ENCODE measurements around the gene TMEM132C.

TMEM132C gene

DNA sequence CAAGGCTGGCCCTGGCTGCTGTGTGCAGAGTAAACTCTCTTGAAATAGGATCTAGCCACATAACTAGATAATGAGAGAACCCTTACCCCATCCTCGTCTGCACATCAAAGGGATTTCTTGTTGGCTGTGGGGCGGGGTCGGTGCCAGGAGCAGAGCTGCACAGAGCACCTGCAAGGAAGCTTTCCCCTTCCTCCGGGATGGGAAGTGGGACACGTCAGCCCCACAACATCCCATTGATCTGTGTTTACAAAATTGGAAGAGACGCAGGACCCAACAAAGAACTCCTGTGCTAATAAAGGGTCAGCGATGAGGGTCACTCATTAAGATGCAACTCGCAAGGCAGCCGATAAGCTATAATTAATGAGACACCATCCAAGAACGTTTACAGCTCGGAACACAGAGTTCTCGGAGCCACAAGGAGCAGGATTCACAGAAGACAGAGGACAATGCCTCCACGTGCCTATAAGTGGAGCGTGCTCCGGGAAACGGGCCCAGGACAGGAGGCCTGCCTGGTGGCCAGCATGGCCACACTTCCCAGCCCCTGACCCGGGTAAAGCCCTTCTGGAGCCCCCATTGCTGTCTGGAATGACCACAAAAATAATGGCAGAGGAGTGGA lies 385.3 kb downstream of the TMEM132C start:
- no peak overlapping the region for H3K27ac Mint-ChIP-seq
- no peaks in the 10 kb centered on the region for H3K36me3 Mint-ChIP-seq (ENCODE audit: low read depth)
- H3K4me1 Mint-ChIP-seq (ENCODE audit: low read depth) = no peaks in the 10 kb centered on the region
- no peak overlapping the region for H3K4me3 Mint-ChIP-seq
- peaks cover 14% of the 10 kb centered on the region for H3K9me3 Mint-ChIP-seq
- no peaks in the 10 kb centered on the region for H3K27me3 Mint-ChIP-seq (ENCODE audit: low read depth)

DNA sequence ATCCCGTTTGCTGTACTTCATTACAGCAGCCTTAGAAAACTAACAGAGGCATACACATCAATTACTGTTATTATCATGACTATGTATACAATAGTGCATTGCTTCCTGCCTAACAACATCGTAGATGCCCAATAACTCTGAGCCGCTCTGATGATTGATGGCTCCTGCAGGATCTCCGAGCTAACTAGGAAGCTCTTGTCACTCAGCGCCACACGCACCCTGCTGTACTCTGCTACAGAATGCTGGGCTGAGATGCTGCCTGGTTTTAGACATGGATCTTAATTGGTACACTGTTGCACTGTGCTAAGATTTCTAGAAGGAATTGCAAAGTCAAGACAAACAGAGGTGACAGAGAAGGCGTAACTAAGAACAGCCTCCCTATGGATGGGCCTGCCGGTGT lies 387.5 kb downstream of the TMEM132C start:
- Mint-ChIP-seq H3K36me3 (ENCODE audit: low read depth) (no peaks in the 10 kb centered on the region), H3K4me3 (no peak overlapping the region), H3K27ac (no peak overlapping the region), H3K4me1 (ENCODE audit: low read depth) (no peaks in the 10 kb centered on the region), H3K9me3 (peaks cover 2% of the 10 kb centered on the region), H3K27me3 (ENCODE audit: low read depth) (no peaks in the 10 kb centered on the region)

DNA sequence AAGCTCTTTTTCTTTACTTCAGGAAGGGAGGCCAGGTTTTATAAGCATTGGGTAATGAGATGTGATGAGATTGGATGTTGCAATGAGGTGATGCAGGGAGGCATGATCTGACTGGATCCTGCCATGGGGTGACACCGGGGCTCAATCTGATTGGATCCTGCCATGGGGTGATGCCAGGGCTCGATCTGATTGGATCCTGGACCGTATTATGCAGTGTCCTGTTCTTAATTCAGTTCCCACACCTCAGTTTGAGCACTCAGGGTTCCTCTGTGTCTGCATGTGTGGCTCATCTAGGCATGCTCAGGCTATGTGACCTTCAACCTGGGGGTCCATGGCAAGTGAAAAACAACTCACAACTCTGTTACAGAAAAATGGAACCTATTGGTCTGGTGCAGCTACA lies 390.4 kb downstream of the TMEM132C start:
- Mint-ChIP-seq H3K36me3 (ENCODE audit: low read depth) (no peaks in the 10 kb centered on the region), H3K27me3 (ENCODE audit: low read depth) (no peaks in the 10 kb centered on the region), H3K27ac (no peak overlapping the region)

DNA sequence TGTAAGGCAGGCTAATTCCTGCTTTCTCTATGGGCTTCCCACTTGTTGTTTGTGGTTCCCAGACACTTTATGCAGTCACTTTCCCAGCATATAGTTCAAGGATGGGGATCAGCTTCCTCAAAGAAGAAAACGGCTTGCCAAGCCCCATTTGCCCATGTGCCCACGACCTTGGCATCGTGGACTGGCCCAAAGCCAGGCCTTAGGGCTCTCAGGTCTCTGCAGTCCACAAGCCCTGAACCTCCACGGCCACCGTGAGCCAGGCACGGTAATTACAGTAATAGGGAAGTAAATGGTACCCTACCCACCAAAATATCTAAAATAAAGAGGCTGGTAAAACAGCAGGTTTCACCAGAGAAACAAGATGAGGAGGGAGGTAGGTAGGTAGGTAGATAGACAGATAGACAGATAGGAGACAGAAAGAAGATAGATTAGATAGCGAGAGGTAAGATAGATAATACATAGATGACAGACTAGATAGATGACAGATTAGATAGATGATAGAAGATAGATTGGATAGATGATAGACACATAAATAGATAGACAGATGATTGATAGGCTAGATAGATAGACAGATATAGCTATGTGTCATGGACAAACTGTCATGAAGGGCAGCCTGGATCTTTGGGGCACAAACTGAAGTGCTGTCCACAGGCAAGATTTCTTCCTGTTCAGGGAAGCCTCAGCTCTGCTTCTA lies 393.7 kb downstream of the TMEM132C start:
- Mint-ChIP-seq H3K4me1 (ENCODE audit: low read depth) (no peaks in the 10 kb centered on the region), H3K36me3 (ENCODE audit: low read depth) (no peaks in the 10 kb centered on the region), H3K27ac (no peak overlapping the region), H3K9me3 (peaks cover 13% of the 10 kb centered on the region), H3K4me3 (no peak overlapping the region), H3K27me3 (ENCODE audit: low read depth) (no peaks in the 10 kb centered on the region)

More for the DNA sequence above, 390.4 kb downstream of the TMEM132C start:
- H3K4me3 Mint-ChIP-seq = no peak overlapping the region
- H3K4me1 Mint-ChIP-seq (ENCODE audit: low read depth) = no peaks in the 10 kb centered on the region
- H3K9me3 Mint-ChIP-seq = peaks cover 4% of the 10 kb centered on the region

DNA sequence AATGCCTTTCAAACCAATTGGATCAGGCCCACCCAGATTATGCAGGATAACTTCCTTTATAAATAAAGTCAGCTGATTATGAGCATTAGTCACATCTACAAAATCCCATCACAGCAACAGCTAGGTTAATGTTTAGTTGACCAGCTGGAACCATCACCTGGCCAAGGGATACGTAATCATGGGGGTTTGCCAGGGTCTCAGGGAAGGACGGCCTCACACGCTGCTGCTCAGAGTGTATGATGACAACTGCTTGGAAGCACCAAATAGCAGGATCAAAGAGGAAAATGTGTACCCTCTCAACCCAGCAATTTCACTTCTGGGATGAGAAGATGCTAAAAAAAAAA lies 394.2 kb downstream of the TMEM132C start:
- Mint-ChIP-seq H3K27me3 (ENCODE audit: low read depth) (no peaks in the 10 kb centered on the region), H3K9me3 (peaks cover 13% of the 10 kb centered on the region), H3K27ac (no peak overlapping the region), H3K4me1 (ENCODE audit: low read depth) (no peaks in the 10 kb centered on the region), H3K36me3 (ENCODE audit: low read depth) (no peaks in the 10 kb centered on the region), H3K4me3 (no peak overlapping the region)

DNA sequence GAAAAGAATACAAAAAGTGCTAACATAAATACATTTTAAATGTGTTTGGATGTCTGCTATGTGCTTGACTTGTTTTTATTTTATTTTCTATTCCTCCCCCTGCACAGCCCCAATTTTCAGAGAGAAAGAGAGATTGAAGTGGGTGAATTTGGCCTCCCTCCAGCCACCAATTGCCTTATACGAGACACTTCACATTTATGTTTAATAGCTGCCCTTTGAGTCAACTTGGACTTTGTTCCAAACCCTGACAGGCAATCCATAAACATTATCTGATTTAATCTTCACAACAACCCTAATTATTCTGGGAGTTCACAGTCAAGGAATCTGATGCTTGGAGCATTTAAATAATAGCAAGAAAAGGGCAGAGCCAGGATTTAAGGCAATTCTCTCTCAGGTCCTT lies 395.1 kb downstream of the TMEM132C start:
- Mint-ChIP-seq H3K9me3 (peaks cover 13% of the 10 kb centered on the region), H3K27me3 (ENCODE audit: low read depth) (no peaks in the 10 kb centered on the region), H3K27ac (no peak overlapping the region), H3K4me3 (no peak overlapping the region), H3K36me3 (ENCODE audit: low read depth) (no peaks in the 10 kb centered on the region), H3K4me1 (ENCODE audit: low read depth) (no peaks in the 10 kb centered on the region)

DNA sequence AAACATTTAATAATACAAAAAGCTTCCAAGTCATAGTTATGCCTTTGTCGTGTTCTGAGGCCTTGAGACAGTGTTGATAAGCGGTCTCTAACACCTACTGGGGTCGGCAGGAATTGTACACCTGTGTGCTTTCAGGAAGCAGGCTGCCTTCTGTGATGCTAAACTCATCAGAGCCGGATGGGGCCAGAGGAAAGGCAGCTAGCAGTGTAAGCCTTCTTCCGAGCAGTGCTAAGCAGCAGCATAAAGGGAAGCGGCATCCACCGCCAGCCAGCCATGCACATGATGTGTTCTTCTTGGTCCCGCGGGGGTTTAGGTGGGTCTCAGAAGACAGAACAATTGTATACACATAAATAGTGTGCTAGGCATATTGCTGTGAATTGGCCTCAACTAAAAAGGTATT lies 397.5 kb downstream of the TMEM132C start:
- no peaks in the 10 kb centered on the region for H3K36me3 Mint-ChIP-seq (ENCODE audit: low read depth)
- H3K4me3 Mint-ChIP-seq = no peak overlapping the region
- no peak overlapping the region for H3K27ac Mint-ChIP-seq
- H3K27me3 Mint-ChIP-seq (ENCODE audit: low read depth) = no peaks in the 10 kb centered on the region
- H3K9me3 Mint-ChIP-seq = peaks cover 10% of the 10 kb centered on the region
- no peaks in the 10 kb centered on the region for H3K4me1 Mint-ChIP-seq (ENCODE audit: low read depth)

DNA sequence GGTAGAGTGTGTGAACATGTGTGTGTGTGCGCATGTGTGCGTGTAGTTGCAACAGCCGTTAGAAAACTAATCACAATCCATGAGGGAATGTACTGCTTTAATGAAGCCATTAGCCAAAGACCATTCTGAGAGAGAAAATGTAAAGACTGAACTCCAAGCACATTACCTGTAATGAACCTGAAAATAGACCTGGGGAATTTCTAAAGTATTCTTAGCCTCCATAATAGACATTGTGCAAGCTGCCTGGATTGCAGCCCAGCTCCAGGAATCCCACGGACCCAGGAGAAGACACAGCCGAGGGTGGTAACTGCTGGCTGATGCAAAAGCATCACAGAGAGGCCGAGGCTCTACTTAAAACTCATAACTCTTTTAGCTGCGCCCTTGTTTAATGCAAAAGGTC lies 400.2 kb downstream of the TMEM132C start:
- Mint-ChIP-seq H3K36me3 (ENCODE audit: low read depth) (no peaks in the 10 kb centered on the region), H3K27me3 (ENCODE audit: low read depth) (no peaks in the 10 kb centered on the region), H3K27ac (no peak overlapping the region), H3K4me3 (no peak overlapping the region), H3K9me3 (peaks cover 9% of the 10 kb centered on the region), H3K4me1 (ENCODE audit: low read depth) (no peaks in the 10 kb centered on the region)

DNA sequence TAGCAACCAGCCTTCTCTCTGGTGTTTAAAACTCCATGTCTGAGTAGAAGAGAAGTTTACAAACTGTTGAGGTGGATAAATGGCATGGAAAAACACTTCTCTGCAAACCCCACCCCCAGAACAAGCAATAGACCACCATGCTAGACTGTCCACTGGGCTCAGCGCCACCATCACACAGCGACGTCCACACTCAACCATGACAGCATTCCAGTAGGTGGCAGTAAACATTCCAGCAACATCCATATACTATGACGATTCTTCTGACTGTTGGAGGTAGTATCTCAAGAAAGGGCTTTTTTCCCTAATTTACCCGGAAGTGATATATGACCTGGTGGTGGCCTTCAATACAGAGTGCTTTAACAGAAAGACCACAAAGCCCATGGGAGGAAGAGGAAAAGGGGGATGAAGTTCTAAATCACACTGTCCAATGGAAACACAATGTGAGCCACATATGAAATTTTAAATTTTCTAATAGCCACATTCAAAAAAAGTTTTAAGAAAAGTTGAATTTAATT lies 404.6 kb downstream of the TMEM132C start:
- H3K27ac Mint-ChIP-seq = no peak overlapping the region
- no peaks in the 10 kb centered on the region for H3K4me1 Mint-ChIP-seq (ENCODE audit: low read depth)
- no peak overlapping the region for H3K4me3 Mint-ChIP-seq
- no peaks in the 10 kb centered on the region for H3K9me3 Mint-ChIP-seq
- H3K27me3 Mint-ChIP-seq (ENCODE audit: low read depth) = no peaks in the 10 kb centered on the region
- no peaks in the 10 kb centered on the region for H3K36me3 Mint-ChIP-seq (ENCODE audit: low read depth)

DNA sequence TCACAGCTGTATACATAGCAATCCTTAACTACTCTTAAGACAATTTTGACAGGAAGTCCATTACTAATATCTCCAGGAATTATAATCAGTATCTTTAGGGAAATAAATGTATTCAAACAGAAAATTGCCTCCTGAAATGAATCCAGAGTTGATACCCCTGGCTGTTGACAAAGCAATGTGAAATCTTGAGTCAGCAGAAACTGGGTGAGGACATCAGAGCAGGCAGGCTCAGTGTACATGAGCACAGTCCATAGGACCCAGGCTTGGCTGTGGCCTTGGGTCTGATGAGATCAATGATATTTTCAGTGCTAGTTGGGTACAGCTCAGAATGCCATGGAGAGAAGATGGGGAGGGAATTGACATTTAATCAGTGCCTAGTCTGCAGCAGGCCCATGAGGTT lies 405.5 kb downstream of the TMEM132C start:
- no peaks in the 10 kb centered on the region for H3K9me3 Mint-ChIP-seq
- no peaks in the 10 kb centered on the region for H3K36me3 Mint-ChIP-seq (ENCODE audit: low read depth)
- no peak overlapping the region for H3K4me3 Mint-ChIP-seq
- no peak overlapping the region for H3K27ac Mint-ChIP-seq
- no peaks in the 10 kb centered on the region for H3K4me1 Mint-ChIP-seq (ENCODE audit: low read depth)
- no peaks in the 10 kb centered on the region for H3K27me3 Mint-ChIP-seq (ENCODE audit: low read depth)

DNA sequence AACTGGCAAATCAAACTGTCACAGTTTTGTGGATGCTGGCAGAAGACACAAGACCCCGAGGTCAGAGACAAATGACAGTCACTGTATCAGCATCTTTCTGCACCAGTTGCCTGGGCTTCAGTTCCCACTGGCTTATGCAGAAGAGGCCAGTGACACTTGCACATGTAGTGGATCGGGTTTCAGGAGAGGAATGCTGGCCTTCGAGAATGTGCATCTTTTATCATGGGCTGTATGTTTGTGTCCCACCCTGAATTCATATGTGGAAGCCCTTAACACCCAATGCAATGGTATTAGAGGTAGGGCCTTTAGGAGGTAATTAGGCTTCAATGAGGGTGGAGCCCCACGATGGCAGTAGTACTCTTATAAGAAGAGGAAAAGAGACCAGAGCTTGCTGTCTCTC lies 405.9 kb downstream of the TMEM132C start:
- Mint-ChIP-seq H3K9me3 (no peaks in the 10 kb centered on the region), H3K27ac (no peak overlapping the region), H3K27me3 (ENCODE audit: low read depth) (no peaks in the 10 kb centered on the region), H3K4me1 (ENCODE audit: low read depth) (no peaks in the 10 kb centered on the region), H3K36me3 (ENCODE audit: low read depth) (no peaks in the 10 kb centered on the region), H3K4me3 (no peak overlapping the region)

DNA sequence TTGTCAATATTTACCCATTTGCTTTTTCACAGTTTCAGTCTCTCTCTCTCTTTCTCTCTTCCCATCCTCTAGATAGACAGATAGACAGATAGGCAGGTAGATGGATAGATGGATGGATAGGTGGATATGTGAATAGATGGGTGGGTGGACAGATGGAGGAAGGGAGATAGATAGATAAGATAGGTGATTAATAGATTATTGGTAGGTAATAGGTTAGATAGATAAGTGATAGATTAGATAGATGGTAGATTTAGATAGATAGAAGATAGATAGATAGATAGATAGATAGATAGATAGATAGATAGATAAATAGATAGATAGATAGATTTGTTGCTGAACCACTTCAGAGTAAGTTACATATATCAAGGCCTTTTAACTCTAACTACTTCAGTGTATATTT lies 408.6 kb downstream of the TMEM132C start:
- H3K27ac Mint-ChIP-seq = no peak overlapping the region
- H3K4me3 Mint-ChIP-seq = no peak overlapping the region
- no peaks in the 10 kb centered on the region for H3K27me3 Mint-ChIP-seq (ENCODE audit: low read depth)
- H3K4me1 Mint-ChIP-seq (ENCODE audit: low read depth) = no peaks in the 10 kb centered on the region
- H3K9me3 Mint-ChIP-seq = peaks cover 3% of the 10 kb centered on the region
- no peaks in the 10 kb centered on the region for H3K36me3 Mint-ChIP-seq (ENCODE audit: low read depth)

DNA sequence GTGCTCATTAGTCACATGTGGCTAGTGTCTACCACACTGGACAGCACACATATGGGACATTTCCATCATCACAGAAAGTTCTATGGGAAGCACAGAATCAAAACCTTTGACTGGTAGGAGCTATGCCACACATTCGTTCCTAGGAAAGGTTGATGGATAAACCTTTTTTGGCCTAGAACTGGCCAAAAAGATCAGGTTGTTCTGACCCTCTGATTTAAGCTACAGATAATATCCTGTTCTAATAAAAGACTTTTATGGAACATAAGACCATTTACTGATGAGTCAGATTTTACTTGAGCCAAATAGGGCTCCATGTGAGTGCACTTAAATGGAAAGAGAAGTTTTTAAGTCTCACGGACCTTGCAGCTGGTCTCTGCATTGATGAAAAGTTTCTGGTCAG lies 413.6 kb downstream of the TMEM132C start:
- Mint-ChIP-seq H3K27ac (no peak overlapping the region), H3K4me1 (ENCODE audit: low read depth) (no peaks in the 10 kb centered on the region), H3K36me3 (ENCODE audit: low read depth) (no peaks in the 10 kb centered on the region), H3K9me3 (peaks cover 7% of the 10 kb centered on the region), H3K4me3 (no peak overlapping the region), H3K27me3 (ENCODE audit: low read depth) (no peaks in the 10 kb centered on the region)

DNA sequence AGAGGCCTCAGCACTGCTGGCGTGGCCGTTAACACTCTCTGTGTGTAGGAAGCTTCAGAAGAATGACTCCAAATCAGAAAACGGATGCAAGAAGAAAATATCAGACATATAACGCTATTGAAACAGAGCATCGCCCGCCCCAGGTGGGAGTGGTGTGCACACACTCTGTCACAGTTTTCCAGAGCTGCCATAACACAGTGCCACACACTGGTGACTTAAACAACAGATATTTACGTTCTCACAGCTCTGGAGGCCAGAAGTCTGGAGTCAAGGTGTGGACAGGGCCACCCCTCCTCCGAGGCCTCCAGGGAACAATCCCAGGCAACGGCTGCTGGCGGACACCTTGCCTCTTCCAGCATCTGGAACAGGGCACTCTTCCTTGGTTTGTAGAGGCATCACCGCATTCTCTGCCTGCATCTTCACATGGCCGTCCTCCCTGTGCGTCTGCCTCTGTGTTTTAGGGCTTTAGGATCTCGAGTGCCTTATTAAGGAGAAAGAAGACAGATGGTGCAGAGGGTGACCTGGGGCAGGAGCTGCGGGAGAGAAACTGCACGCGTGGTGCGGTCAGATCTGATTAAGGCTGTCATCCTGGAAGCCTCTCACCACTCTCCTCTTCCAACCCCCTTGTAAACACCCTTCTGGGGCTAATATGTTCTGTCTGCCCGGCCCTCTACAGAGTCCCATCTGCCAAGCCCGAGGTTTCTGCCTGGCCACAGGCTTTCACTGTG lies 415.7 kb downstream of the TMEM132C start:
- H3K36me3 Mint-ChIP-seq (ENCODE audit: low read depth) = no peaks in the 10 kb centered on the region
- no peak overlapping the region for H3K27ac Mint-ChIP-seq
- H3K27me3 Mint-ChIP-seq (ENCODE audit: low read depth) = no peaks in the 10 kb centered on the region
- peaks cover 11% of the 10 kb centered on the region for H3K9me3 Mint-ChIP-seq
- no peaks in the 10 kb centered on the region for H3K4me1 Mint-ChIP-seq (ENCODE audit: low read depth)
- no peak overlapping the region for H3K4me3 Mint-ChIP-seq

DNA sequence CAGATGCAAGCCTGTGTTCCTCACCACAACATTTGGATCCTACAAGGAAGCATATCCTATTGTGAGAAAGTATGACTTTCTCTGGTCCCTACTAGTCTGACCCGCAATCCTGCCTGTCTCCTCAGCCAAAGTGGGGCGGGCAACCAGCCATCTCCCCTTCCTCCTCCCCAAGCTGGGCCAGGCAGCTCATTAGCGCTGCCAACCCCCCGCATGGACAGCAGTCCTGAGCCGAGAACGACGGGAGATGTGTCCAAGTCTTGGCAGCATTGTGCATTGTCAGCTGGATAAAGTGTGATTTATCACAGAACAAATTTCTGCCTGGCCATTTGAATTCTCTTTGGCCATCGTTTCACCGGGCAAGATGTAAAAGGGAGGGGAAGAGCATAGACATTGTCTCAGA lies 417.4 kb downstream of the TMEM132C start:
- Mint-ChIP-seq H3K27ac (no peak overlapping the region), H3K4me1 (ENCODE audit: low read depth) (no peaks in the 10 kb centered on the region), H3K36me3 (ENCODE audit: low read depth) (no peaks in the 10 kb centered on the region), H3K9me3 (peaks cover 11% of the 10 kb centered on the region), H3K4me3 (no peak overlapping the region), H3K27me3 (ENCODE audit: low read depth) (no peaks in the 10 kb centered on the region)
